GM21825 (cell line): ENCODE results near the gene GDPD3.

ENCODE experiments used
- ATAC-seq: cut with Tn5 transposase; IDR thresholded peaks from one replicate; pipeline ENCODE4 v1.9.1; 2021; ENCODE audit warnings: mild to moderate bottlenecking, moderate library complexity; ENCODE audit not compliant: unreplicated experiment

Gene GDPD3

GRCh38 chr16:30082545-30083090 is 30.7 kb downstream of the GDPD3 start:
- ATAC-seq = no peak

- no peak for ATAC-seq
Measured at GRCh38 chr16:30079480-30079879, 33.9 kb downstream of the GDPD3 start.

GRCh38 chr16:30078744-30079143 is 34.6 kb downstream of the GDPD3 start:
- ATAC-seq = no peak

- ATAC-seq = no peak
Measured at GRCh38 chr16:30077656-30078055, 35.7 kb downstream of the GDPD3 start.

- ATAC-seq = peak; percentile 14
Measured at GRCh38 chr16:30076276-30076791, 37.0 kb downstream of the GDPD3 start.

- peak; percentile 75 for ATAC-seq
Measured at GRCh38 chr16:30075503-30076275, 37.6 kb downstream of the GDPD3 start, which contains the start of gene PPP4C. Gene PPP4C (plus strand): TSS chr16:30075994. CDS start chr16:30076378, 384 bp downstream.

- ATAC-seq = no peak
Measured at GRCh38 chr16:30070490-30070889, 42.8 kb downstream of the GDPD3 start.

GRCh38 chr16:30069611-30070462 is 43.5 kb downstream of the GDPD3 start:
- ATAC-seq = no peak

GRCh38 chr16:30068750-30069610 is 44.4 kb downstream of the GDPD3 start:
- ATAC-seq = no peak

GRCh38 chr16:30068333-30068732 is 45.0 kb downstream of the GDPD3 start:
- ATAC-seq = no peak

- ATAC-seq = no peak
Measured at GRCh38 chr16:30067584-30067916, 45.8 kb downstream of the GDPD3 start.

GRCh38 chr16:30066761-30067583 is 46.4 kb downstream of the GDPD3 start:
- no peak for ATAC-seq

- no peak for ATAC-seq
Measured at GRCh38 chr16:30065943-30066760, 47.2 kb downstream of the GDPD3 start.

GRCh38 chr16:30065102-30065942 is 48.0 kb downstream of the GDPD3 start, which contains the start of gene ALDOA:
Gene ALDOA (plus strand): TSS chr16:30065760. CDS start chr16:30066898, 1,138 bp downstream.
- ATAC-seq = peak; percentile 74

- ATAC-seq = no peak
Measured at GRCh38 chr16:30064729-30065101, 48.6 kb downstream of the GDPD3 start.

- peak; percentile 34 for ATAC-seq
Measured at GRCh38 chr16:30063893-30064728, 49.2 kb downstream of the GDPD3 start.

- no peak for ATAC-seq
Measured at GRCh38 chr16:30063278-30063892, 50.0 kb downstream of the GDPD3 start.
